ENCODE results near the gene AK2.

- TF ChIP-seq CTCF (IDR thresholded peaks at IDR 0.05): no peak
- TF ChIP-seq POLR2A (IDR thresholded peaks at IDR 0.05): no peak
These were observed 33.0 kb downstream of the AK2 start for GRCh38 chr1:33003657-33004056.
